Peyer's patch (tissue), 4 donors: ENCODE data around the gene KCNG4.

Source experiments
- CTCF ChIP-seq, 6 experiments: fragments of 450-650 bp in 4 of 6; fragments of 200-600 bp in 2 of 6; sonication (generic) in 1 of 6; IDR thresholded peaks; one replicate each; pipeline ENCODE4 v1.5.1; 2017 to 2019; ENCODE audit warnings: antibody characterized with exemption in 6 of 6, mild to moderate bottlenecking in 3 of 6, moderate library complexity in 1 of 6
- POLR2A ChIP-seq, 2 donors: fragments of 450-650 bp; IDR thresholded peaks; one replicate each; pipeline ENCODE4 v1.5.1; 2017; ENCODE audit warnings: antibody characterized with exemption in 2 of 2, mild to moderate bottlenecking in 2 of 2, moderate library complexity in 2 of 2

GRCh38 chr16:84220851-84221250 is 19.0 kb downstream of the KCNG4 start:
- TF ChIP-seq CTCF (IDR thresholded peaks at IDR 0.05) = no peak
- no peak for TF ChIP-seq POLR2A (IDR thresholded peaks at IDR 0.05)
